H9 (cell line): ENCODE results near the gene APOA1. TPM values are rescaled to one million over a fixed set of nuclear protein-coding genes. Genes with fewer than 3 reads are reported as not detected.

Experiments used
- DNase-seq: peaks from one replicate; pipeline ENCODE4 v3.0.0-alpha.2; 2017
- H2AFZ ChIP-seq: one replicate; pipeline ENCODE4 v1.6.1; 2013; ENCODE audit warnings: mild to moderate bottlenecking, low read length, control low read depth, moderate library complexity
- H2AK5ac ChIP-seq: 2 replicates; pipeline ENCODE4 v1.6.1; 2013; ENCODE audit warnings: low read length, control low read depth, mixed read lengths; ENCODE audit not compliant: insufficient read length
- H2BK120ac ChIP-seq: one replicate; pipeline ENCODE4 v1.6.1; 2013; ENCODE audit warnings: low read depth, mild to moderate bottlenecking, low read length, control low read depth, inconsistent platforms; ENCODE audit not compliant: poor library complexity, severe bottlenecking
- H2BK12ac ChIP-seq: 2 replicates; pipeline ENCODE4 v1.6.1; 2013; ENCODE audit warnings: low read length, control low read depth, mixed read lengths, low read depth; ENCODE audit not compliant: insufficient read length
- H2BK15ac ChIP-seq: 2 replicates; pipeline ENCODE4 v1.6.1; 2013; ENCODE audit warnings: low read depth, low read length, control low read depth
- H2BK20ac ChIP-seq: one replicate; pipeline ENCODE4 v1.6.1; 2013; ENCODE audit warnings: low read depth, mild to moderate bottlenecking, low read length, control low read depth, inconsistent platforms; ENCODE audit not compliant: poor library complexity, severe bottlenecking
- H2BK5ac ChIP-seq: 2 replicates; pipeline ENCODE4 v1.6.1; 2013; ENCODE audit warnings: low read length, control low read depth, mixed read lengths; ENCODE audit not compliant: insufficient read length
- H3K14ac ChIP-seq: 2 replicates; pipeline ENCODE4 v1.6.1; 2013; ENCODE audit warnings: low read length, control low read depth; ENCODE audit not compliant: insufficient read depth
- H3K18ac ChIP-seq: 2 replicates; pipeline ENCODE4 v1.6.1; 2013; ENCODE audit warnings: low read depth, mild to moderate bottlenecking, mixed read lengths, low read length, control low read depth; ENCODE audit not compliant: insufficient read length
- H3K23ac ChIP-seq: 2 replicates; pipeline ENCODE4 v1.6.1; 2013; ENCODE audit warnings: low read length, control low read depth, mixed read lengths, low read depth; ENCODE audit not compliant: insufficient read length
- H3K23me2 ChIP-seq: 2 replicates; pipeline ENCODE4 v1.6.1; 2013; ENCODE audit warnings: low read depth, mild to moderate bottlenecking, mixed read lengths, low read length, control low read depth; ENCODE audit not compliant: insufficient read length, poor library complexity, severe bottlenecking
- H3K27ac ChIP-seq: 2 replicates; pipeline ENCODE4 v1.5.1; 2013; ENCODE audit warnings: low read length, control low read depth, mixed read lengths, low read depth; ENCODE audit not compliant: insufficient read length
- H3K27me3 ChIP-seq: 2 replicates; pipeline ENCODE4 v1.6.1; 2013; ENCODE audit warnings: low read length, control low read depth, inconsistent platforms; ENCODE audit not compliant: insufficient read depth
- H3K4ac ChIP-seq: 2 replicates; pipeline ENCODE4 v1.6.1; 2013; ENCODE audit warnings: low read depth, mild to moderate bottlenecking, control low read depth, inconsistent platforms, low read length, moderate library complexity
- H3K4me1 ChIP-seq: 2 replicates; pipeline ENCODE4 v1.6.1; 2013; ENCODE audit warnings: low read length, control low read depth, inconsistent platforms; ENCODE audit not compliant: insufficient read depth
- H3K4me2 ChIP-seq: 2 replicates; pipeline ENCODE4 v1.6.1; 2013; ENCODE audit warnings: low read length, control low read depth, mixed read lengths; ENCODE audit not compliant: insufficient read length, insufficient read depth
- H3K56ac ChIP-seq: 2 replicates; pipeline ENCODE4 v1.6.1; 2013; ENCODE audit warnings: low read depth, mild to moderate bottlenecking, mixed read lengths, low read length, control low read depth; ENCODE audit not compliant: insufficient read length
- H3K79me1 ChIP-seq: 2 replicates; pipeline ENCODE4 v1.6.1; 2013; ENCODE audit warnings: low read depth, mild to moderate bottlenecking, moderate library complexity, low read length, control low read depth, inconsistent platforms; ENCODE audit not compliant: insufficient read depth, poor library complexity, severe bottlenecking
- H3K79me2 ChIP-seq: 2 replicates; pipeline ENCODE4 v1.6.1; 2013; ENCODE audit warnings: low read length, control low read depth, inconsistent platforms; ENCODE audit not compliant: insufficient read depth
- H3K9ac ChIP-seq: 2 replicates; pipeline ENCODE4 v1.6.1; 2013; ENCODE audit warnings: low read length, control low read depth, mixed read lengths; ENCODE audit not compliant: insufficient read length; ENCODE audit errors: extremely low read depth
- H3K9me3 ChIP-seq: one replicate; pipeline ENCODE4 v1.6.1; 2013; ENCODE audit warnings: low read depth, low read length, inconsistent platforms; ENCODE audit not compliant: control insufficient read depth
- H3T11ph ChIP-seq: one replicate; pipeline ENCODE4 v1.6.1; 2013; ENCODE audit warnings: mild to moderate bottlenecking, low read length, control low read depth, inconsistent platforms
- H4K20me1 ChIP-seq: one replicate; pipeline ENCODE4 v1.6.1; 2013; ENCODE audit not compliant: control insufficient read depth, insufficient read length, insufficient read depth
- H4K5ac ChIP-seq: 2 replicates; pipeline ENCODE4 v1.6.1; 2013; ENCODE audit warnings: low read depth, mild to moderate bottlenecking, mixed read lengths, low read length, control low read depth; ENCODE audit not compliant: insufficient read length
- H4K8ac ChIP-seq: replicated peaks from 2 replicates; pipeline ENCODE4 v1.6.1; 2013; ENCODE audit warnings: low read length, control low read depth, mixed read lengths, low read depth; ENCODE audit not compliant: insufficient read length
- H4K91ac ChIP-seq: 2 replicates; pipeline ENCODE4 v1.6.1; 2013; ENCODE audit warnings: low read depth, mild to moderate bottlenecking, moderate library complexity, mixed read lengths, low read length, control low read depth; ENCODE audit not compliant: insufficient read length
- H3K27ac Mint-ChIP-seq, 3 experiments: 2 replicates in 2 of 3; 3 replicates in 1 of 3; pipeline ENCODE4 v1.8.0; 2020 to 2021; ENCODE audit warnings: mixed read lengths in 3 of 3, mild to moderate bottlenecking in 1 of 3, moderate library complexity in 1 of 3
- H3K27me3 Mint-ChIP-seq: 2 replicates; pipeline ENCODE4 v1.8.0; 2021; ENCODE audit warnings: low read depth, mild to moderate bottlenecking, moderate library complexity, mixed read lengths
- H3K36me3 Mint-ChIP-seq, 3 experiments: 2 replicates in 2 of 3; 3 replicates in 1 of 3; pipeline ENCODE4 v1.8.0; 2020 to 2021; ENCODE audit warnings: low read depth in 3 of 3, mixed read lengths in 3 of 3; ENCODE audit not compliant: insufficient read depth in 1 of 3
- H3K4me1 Mint-ChIP-seq, 2 experiments: 2 replicates each; pipeline ENCODE4 v1.8.0; 2020; ENCODE audit warnings: mixed read lengths in 2 of 2
- H3K4me3 Mint-ChIP-seq, 2 experiments: 2 replicates in 1 of 2; 3 replicates in 1 of 2; pipeline ENCODE4 v1.8.0; 2020 to 2021; ENCODE audit warnings: mild to moderate bottlenecking in 2 of 2, mixed read lengths in 2 of 2, moderate library complexity in 1 of 2
- H3K9me3 Mint-ChIP-seq, 2 experiments: 2 replicates in 1 of 2; 3 replicates in 1 of 2; pipeline ENCODE4 v1.8.0; 2020; ENCODE audit warnings: mild to moderate bottlenecking in 2 of 2, mixed read lengths in 2 of 2, moderate library complexity in 1 of 2
- CTCF ChIP-seq: fragments of 200-600 bp; sonication (generic); conservative IDR thresholded peaks from 3 replicates; pipeline ENCODE4 v1.8.0; 2021; ENCODE audit warnings: antibody characterized with exemption, mild to moderate bottlenecking
- WGBS: extraction: QIAGEN DNeasy Blood & Tissue Kit; methylation state at CpG from one replicate; pipeline ENCODE4 v1.1.7; 2013; ENCODE audit warnings: missing lambda C conversion rate, low lambda C conversion rate, mixed read lengths; ENCODE audit not compliant: insufficient read length; ENCODE audit errors: extremely low coverage; 5-methylcytosine and 5-hydroxymethylcytosine counted together
- total RNA-seq: library from RNA; stranded (reverse); gene quantifications from 2 replicates; pipeline ENCODE4 v1.2.1, GENCODE V29; 2021

APOA1 gene
- total RNA-seq, 1 experiment from 2014 or later = 0.68 TPM

- peak overlapping the region in 2 of 3 experiments; percentile 34 to 82; a peak in 2 of 7 replicates for H3K27ac Mint-ChIP-seq
- Histone ChIP-seq H3T11ph (no peak overlapping the region), H3K56ac (no peak overlapping the region), H3K23ac (no peak overlapping the region), H4K20me1 (no peaks in the 10 kb centered on the region), H3K27ac (no peak overlapping the region), H2BK5ac (no peak overlapping the region), H3K4ac (no peak overlapping the region), H2AK5ac (no peak overlapping the region), H2BK120ac (no peak overlapping the region), H3K23me2 (no peaks in the 10 kb centered on the region), H2BK15ac (no peak overlapping the region), H3K79me1 (no peaks in the 10 kb centered on the region), H4K91ac (no peak overlapping the region), H3K4me2 (no peak overlapping the region), H2AFZ (no peak overlapping the region), H3K4me1 (no peaks in the 10 kb centered on the region), H3K14ac (no peak overlapping the region), H3K9me3 (no peaks in the 10 kb centered on the region), H3K9ac (no peak overlapping the region), H3K27me3 (no peaks in the 10 kb centered on the region), H4K5ac (no peak overlapping the region), H3K18ac (no peak overlapping the region), H4K8ac (no peak overlapping the region), H2BK20ac (no peak overlapping the region), H3K79me2 (no peaks in the 10 kb centered on the region), H2BK12ac (no peak overlapping the region)
- no peak overlapping the region for H3K4me3 Mint-ChIP-seq
- peaks cover 4 to 24% (median 23%) of the 10 kb centered on the region in 3 experiments; a peak in 6 of 7 replicates for H3K36me3 Mint-ChIP-seq
- no peaks in the 10 kb centered on the region for H3K9me3 Mint-ChIP-seq
- TF ChIP-seq CTCF = no peak
- DNase-seq = no peak
- no CpG with 5 or more reads among the region's 9 CpGs for WGBS
- no peaks in the 10 kb centered on the region for H3K27me3 Mint-ChIP-seq
- peaks cover 32 to 35% of the 10 kb centered on the region in 2 experiments for H3K4me1 Mint-ChIP-seq
Observed at GRCh38 chr11:116840746-116841296, 3.4 kb upstream of the APOA1 start.
